Amniotic stem cell (primary cell): ENCODE data around the gene PSPN.
"Not testable (repeated sequence)": the region's sequence is repeated elsewhere in the genome, so short reads cannot be mapped to it uniquely, and the experiment has no call there.

ENCODE experiments used
- DNase-seq: peaks from one replicate; lab custom pipeline; 2025; lab: John Stamatoyannopoulos, UW

PSPN gene

GRCh38 chr19:6373096-6373812 is 2.5 kb downstream of the PSPN start:
- peak; percentile 98 for DNase-seq

- DNase-seq = peak; percentile 99
Measured at GRCh38 chr19:6372594-6373095, 3.1 kb downstream of the PSPN start, which contains the start of gene ALKBH7. ALKBH7 (plus strand) TSS chr19:6372794; CDS start chr19:6372821, 27 bp downstream.

- no peak for DNase-seq
Measured at GRCh38 chr19:6364353-6364752, 11.4 kb downstream of the PSPN start.

GRCh38 chr19:6362351-6362801 is 13.4 kb downstream of the PSPN start:
- DNase-seq = no peak

DNA sequence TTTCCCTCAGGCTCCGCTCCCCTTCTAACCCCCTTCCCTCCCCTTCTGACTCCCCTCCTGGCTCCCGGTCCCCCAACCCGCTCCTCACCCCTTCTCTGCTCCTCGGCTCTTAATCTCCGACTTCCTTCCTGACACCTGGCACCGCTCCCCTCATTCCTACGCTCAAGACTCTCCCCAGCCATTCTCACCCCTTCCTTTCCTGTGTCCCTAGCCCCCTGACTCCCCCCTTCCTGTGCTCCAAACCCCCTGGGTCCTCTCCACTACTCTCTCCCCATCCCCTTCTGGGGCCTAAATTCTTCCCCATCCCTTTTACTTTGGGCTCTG is 13.7 kb downstream of the PSPN start:
- DNase-seq = no peak

GRCh38 chr19:6360857-6361216 is 14.9 kb downstream of the PSPN start:
- not testable (repeated sequence) for DNase-seq

GRCh38 chr19:6360445-6360844 is 15.3 kb downstream of the PSPN start:
- not testable (repeated sequence) for DNase-seq

DNA sequence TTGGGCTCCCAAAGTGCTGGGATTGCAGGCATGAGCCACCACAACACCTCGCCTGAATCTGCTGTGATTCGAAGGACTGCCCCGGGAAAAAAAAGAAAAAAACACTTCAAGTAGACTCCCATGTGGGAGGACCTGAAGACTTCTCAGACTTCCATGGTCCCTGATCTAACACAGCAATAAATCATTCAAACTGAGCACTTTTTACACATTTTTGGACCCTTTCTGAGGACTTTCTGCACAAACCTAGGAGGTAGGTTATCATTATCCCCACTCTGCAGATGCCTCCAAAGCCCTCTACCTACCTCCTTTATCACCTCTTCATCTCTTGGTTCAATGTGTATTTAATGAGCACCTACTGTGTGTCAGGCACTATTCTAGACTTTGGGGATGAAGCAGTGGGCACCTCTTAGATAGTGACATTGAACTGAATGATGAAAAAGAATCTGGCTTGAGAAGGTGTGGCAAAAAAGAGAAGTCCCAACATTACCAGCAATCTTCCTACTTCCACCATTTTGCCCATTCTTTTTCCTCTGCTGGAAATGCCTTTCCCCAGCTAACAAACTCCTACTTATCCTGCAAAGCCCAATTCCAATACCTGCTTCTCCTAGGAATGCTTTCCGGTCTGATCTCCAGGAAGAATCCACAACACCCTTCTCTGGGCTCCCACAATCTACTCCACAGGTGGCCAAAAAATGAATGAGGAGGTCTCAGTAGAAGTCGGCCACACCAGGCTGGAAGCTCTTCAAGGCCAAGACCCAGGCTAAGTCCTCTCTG is 16.0 kb downstream of the PSPN start:
- DNase-seq = no peak

DNA sequence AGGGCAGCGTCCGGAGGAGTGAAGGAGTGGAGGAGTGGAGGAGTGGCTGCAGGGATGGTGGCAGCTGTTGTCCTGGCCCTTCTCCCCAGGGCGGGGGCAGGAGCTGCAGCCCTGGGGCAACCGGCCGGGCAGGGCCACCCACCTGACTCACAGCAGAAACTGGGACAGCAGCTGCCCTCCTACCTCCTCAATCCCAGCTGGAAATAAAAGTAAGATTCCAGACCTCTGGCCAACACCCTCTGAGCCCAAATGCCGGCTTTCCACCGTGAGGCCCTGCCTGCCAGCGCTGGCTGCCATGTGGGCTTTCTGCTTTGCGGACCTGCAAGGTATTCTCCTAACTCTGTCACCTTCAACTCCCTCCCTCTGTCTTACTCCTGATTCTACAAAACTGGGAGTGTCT is 17.7 kb downstream of the PSPN start:
- DNase-seq = no peak

DNA sequence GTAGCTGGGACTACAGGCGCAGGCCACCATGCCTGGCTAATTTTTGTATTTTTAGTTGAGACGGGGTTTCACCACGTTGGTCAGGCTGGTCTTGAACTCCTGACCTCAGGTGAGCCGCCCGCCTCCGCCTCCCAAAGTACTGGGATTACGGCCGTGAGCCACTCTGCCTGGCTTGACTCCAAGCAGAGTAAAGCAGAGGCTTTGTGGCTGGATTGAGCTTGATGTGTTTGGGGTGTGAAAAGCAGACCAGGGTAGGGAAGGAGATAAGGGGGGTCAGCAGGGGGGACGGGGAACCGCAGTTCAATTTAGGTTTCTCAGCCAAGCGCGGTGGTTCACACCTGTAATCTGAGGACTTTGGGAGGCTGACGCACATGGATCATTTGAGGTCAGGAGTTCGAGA is 18.6 kb downstream of the PSPN start:
- DNase-seq = no peak

GRCh38 chr19:6355321-6356040 is 20.3 kb downstream of the PSPN start:
- not testable (repeated sequence) for DNase-seq

GRCh38 chr19:6354098-6354674 is 21.5 kb downstream of the PSPN start:
- no peak for DNase-seq

GRCh38 chr19:6352381-6353165 is 23.2 kb downstream of the PSPN start:
- no peak for DNase-seq

GRCh38 chr19:6350688-6351087 is 25.0 kb downstream of the PSPN start:
- DNase-seq = no peak

GRCh38 chr19:6349271-6349670 is 26.5 kb downstream of the PSPN start:
- DNase-seq = not testable (repeated sequence)

DNA sequence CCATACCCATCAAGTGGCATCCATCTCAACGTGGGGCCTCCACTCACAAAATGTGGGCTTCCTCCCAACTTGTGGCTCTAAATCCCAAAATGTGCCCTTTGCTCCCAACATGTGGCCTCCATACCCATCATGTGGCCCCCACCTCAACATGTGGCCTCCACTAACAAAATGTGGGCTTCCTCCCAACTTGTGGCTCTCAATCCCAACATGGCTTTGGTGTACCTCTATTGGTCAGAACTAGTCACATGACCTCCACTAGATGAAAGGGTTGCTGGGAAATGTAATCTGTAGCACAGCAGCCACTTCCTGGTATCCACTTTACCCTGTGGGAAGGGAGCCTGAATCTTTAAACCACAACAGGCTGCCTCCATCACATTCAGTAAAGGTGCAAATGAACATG is 32.3 kb downstream of the PSPN start:
- DNase-seq = no peak

DNA sequence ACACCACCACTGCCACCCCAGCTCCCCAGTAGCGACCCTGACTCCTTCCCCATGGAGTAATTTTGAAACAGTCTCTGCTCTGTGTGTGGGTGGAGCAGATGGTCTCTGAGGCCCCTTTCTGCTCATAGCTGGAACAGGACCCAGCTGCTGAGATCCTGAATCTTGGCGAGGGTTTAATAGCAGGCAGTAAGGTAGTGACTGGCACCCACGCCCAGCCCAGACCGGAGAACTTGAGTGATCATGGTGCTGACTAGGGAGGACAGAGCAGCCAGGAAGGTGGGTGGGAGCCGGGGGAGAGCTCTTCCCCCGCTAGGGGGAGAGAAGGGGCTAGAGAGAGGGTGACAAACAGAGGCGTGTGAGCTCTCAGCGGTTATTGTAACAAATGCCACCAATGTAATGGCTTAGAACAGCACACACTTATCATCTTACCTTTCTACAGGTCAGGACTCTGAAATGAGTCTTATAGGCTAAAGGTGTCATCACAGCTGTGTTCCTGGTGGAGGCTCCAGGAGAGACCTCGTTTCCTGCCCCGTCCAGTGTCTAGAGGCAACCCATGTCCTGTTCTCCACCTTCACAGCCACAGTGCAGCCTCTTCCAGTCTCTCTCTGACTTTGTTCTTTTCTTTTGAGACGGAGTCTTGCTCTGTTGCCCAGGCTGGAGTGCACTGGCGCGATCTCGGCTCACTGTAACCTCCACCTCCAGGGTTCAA is 35.1 kb downstream of the PSPN start:
- DNase-seq = no peak

DNA sequence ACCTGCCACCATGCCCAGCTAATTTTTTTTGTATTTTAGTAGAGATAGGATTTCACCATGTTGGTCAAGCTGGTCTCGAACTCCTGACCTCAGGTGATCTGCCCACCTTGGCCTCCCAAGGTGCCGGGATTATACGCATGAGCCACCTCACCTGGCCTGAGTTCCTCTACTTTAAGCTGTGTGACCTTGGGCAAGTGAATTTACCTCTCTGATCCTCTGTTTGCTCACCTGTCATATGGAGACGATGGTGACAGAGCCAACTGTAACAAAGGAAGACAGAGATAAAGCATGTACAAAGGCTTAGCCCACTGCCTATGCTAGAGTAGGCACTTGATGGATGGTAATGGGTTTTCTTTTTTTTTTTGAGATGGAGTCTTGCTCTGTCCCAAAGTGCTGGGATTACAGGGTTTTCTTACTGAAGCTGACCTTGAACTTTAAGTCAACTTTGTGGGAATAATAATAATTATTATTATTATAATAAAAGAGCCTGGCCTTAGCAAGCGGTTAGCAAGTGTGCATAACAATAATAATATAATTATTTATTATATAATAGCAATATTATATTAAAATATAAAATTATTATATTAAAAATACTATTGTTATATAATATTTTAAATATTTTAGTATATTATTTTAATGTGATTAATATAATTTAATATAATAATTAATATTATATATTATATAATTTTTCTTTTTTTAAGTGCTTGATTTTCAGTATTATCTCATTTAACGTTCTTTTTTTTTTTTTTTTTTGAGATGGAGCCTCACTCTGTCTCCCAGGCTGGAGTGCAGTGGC is 41.0 kb downstream of the PSPN start:
- no peak for DNase-seq

GRCh38 chr19:6333439-6333838 is 42.3 kb downstream of the PSPN start, which contains the start of gene ACER1:
ACER1 (minus strand) TSS chr19:6333612; CDS start chr19:6333551, 61 bp downstream.
- no peak for DNase-seq

DNA sequence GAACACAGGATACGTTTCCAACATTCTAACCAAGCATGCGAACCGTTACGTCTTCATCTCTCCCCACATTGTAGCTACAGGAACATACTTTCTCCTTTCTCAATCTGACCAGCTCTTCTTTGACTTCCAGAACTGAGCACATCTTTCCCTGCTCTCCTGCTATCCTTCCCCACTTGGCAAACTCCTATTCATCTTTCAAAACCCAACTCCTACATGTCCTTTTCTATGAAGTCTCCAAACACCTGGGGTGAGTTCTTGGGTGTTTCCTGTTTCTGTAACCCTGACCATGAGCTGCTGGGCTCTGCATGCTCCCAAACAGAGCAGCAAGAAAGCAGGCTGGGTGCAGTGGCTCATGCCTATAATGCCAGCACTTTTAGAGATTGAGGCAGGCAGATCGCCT is 48.9 kb downstream of the PSPN start:
- no peak for DNase-seq
